ENCODE results near the gene RHOT1. TPM values are rescaled to one million over a fixed set of nuclear protein-coding genes. Genes with fewer than 3 reads are reported as not detected.

The RHOT1 gene
- total and polyA plus RNA-seq, 2 donors (not counting 3 experiments of a cell fraction or from before 2014, with no cell fraction given): 23.5 to 28.8 TPM

DNA sequence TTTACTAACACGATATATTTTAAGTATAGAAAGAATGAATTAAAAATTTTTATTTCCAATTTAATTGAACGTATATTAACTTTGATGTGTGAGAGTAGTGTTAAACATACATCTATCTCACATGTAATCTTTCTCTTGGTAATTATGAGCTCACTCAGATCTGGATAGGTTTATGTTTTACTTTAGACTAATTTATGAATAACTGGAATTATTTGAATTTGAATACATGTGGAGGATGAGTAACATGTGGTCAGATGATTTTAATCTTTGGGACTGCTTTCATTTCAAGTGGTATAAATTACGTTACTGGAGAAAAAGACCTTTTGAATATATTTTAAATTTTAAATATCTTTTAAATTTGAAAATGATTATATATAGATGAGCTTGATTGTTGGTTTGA is 73.4 kb downstream of the RHOT1 start:
- intact Hi-C loops (cut with micrococcal nuclease): no loop called here
- H3K4me1 ChIP-seq (ENCODE audit: control insufficient read depth, extremely low read depth, insufficient read depth, low read length): no peaks in the 10 kb centered on the region
- DNase-seq (ENCODE audit: low read depth, low spot score) (no peak), FAIRE-seq (no peak)
- POLR2A ChIA-PET: no interaction called here
- dilution Hi-C loops (cut with MboI; ENCODE audit: extremely low pct_ligation_motif_present, low sequenced_read_pairs): no loop called here
- no peaks in the 10 kb centered on the region for H4K20me1 ChIP-seq (replicated peaks; ENCODE audit: control insufficient read depth, extremely low read depth, insufficient read depth, low read length)
- no peak overlapping the region for H3K27ac ChIP-seq (ENCODE audit: insufficient read depth, low read depth, low read length)
- H3K9ac ChIP-seq (replicated peaks; ENCODE audit: extremely low read depth, insufficient read depth, low read length): no peak overlapping the region
- no peaks in the 10 kb centered on the region for H3K9me1 ChIP-seq (replicated peaks; ENCODE audit: control insufficient read depth, extremely low read depth, insufficient read depth, low read length)
- no peaks in the 10 kb centered on the region for H3K79me2 ChIP-seq (ENCODE audit: control insufficient read depth, insufficient read depth, low read length)
- CTCF ChIA-PET: interaction anchor here (0.5 kb wide), 1 partner anchor 38 kb away, joined by 3 read pairs; no protein-coding TSS in a partner anchor
- no peaks in the 10 kb centered on the region for H3K9me3 ChIP-seq (replicated peaks; ENCODE audit: control insufficient read depth, insufficient read depth, low read length)
- H2AFZ ChIP-seq (ENCODE audit: low read depth, low read length): no peak overlapping the region
- H3K4me3 ChIP-seq (replicated peaks in 1 of 3; ENCODE audit: insufficient read depth in 1 of 3, low read depth in 1 of 3, low read length in 3 of 3): no peak overlapping the region
- no peak overlapping the region for H3K4me2 ChIP-seq (ENCODE audit: insufficient read depth, low read length)
- H3K36me3 ChIP-seq (ENCODE audit: control insufficient read depth in 2 of 2, extremely low read depth in 1 of 2, insufficient read depth in 2 of 2, low read length in 2 of 2): peaks cover 1 to 8% of the 10 kb centered on the region in 2 experiments
- no TSS peak for BruUV-seq (replicated peaks)
- no peaks in the 10 kb centered on the region for H3K27me3 ChIP-seq (ENCODE audit: control insufficient read depth in 2 of 2, insufficient read depth in 2 of 2, low read length in 2 of 2)
- no peak for TF ChIP-seq POLR2A (IDR thresholded peaks at IDR 0.05; ENCODE audit: low read depth, low read length)
- TF ChIP-seq, protein P1, sequence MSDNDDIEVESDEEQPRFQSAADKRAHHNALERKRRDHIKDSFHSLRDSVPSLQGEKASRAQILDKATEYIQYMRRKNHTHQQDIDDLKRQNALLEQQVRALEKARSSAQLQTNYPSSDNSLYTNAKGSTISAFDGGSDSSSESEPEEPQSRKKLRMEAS (IDR thresholded peaks at IDR 0.05; ENCODE audit: insufficient read depth, insufficient read length): no peak
- no peak for TF ChIP-seq JUN (IDR thresholded peaks at IDR 0.05; ENCODE audit: borderline replicate concordance, insufficient read depth, insufficient read length, low read depth)
- TF ChIP-seq GATA2 (IDR thresholded peaks at IDR 0.05; ENCODE audit: insufficient read depth, insufficient read length, low read depth, low read length): no peak
- TF ChIP-seq FOS (IDR thresholded peaks at IDR 0.05; ENCODE audit: borderline replicate concordance, insufficient read depth, low read length): no peak
- no peak for TF ChIP-seq EZH2 (IDR thresholded peaks at IDR 0.05; ENCODE audit: borderline replicate concordance, low read depth, low read length, severe bottlenecking)
- TF ChIP-seq, protein P2, sequence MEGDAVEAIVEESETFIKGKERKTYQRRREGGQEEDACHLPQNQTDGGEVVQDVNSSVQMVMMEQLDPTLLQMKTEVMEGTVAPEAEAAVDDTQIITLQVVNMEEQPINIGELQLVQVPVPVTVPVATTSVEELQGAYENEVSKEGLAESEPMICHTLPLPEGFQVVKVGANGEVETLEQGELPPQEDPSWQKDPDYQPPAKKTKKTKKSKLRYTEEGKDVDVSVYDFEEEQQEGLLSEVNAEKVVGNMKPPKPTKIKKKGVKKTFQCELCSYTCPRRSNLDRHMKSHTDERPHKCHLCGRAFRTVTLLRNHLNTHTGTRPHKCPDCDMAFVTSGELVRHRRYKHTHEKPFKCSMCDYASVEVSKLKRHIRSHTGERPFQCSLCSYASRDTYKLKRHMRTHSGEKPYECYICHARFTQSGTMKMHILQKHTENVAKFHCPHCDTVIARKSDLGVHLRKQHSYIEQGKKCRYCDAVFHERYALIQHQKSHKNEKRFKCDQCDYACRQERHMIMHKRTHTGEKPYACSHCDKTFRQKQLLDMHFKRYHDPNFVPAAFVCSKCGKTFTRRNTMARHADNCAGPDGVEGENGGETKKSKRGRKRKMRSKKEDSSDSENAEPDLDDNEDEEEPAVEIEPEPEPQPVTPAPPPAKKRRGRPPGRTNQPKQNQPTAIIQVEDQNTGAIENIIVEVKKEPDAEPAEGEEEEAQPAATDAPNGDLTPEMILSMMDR (IDR thresholded peaks at IDR 0.05; ENCODE audit: extremely low read depth in 1 of 2, insufficient read depth in 1 of 2, low read depth in 1 of 2, low read length in 2 of 2): no peak
- TF ChIP-seq POLR2AphosphoS5 (IDR thresholded peaks at IDR 0.05; ENCODE audit: insufficient read depth, low read depth, low read length): no peak
- no peak for TF ChIP-seq MYC (IDR thresholded peaks at IDR 0.05; ENCODE audit: low read depth, low read length)

Measured in endothelial cell of umbilical vein (primary cell).